K562 (cell line): ENCODE results near the gene VSIG10. TPM values are rescaled to one million over a fixed set of nuclear protein-coding genes. Genes with fewer than 3 reads are reported as not detected.

Experiments
- CGGBP1 ChIP-seq: fragments of 250-450 bp; sonication (Bioruptor Pico); IDR thresholded peaks from 2 replicates; pipeline ENCODE4 v1.9.0; 2021; ENCODE audit warnings: mild to moderate bottlenecking
- CHCHD3 ChIP-seq: fragments of 250-450 bp; sonication (Bioruptor Pico); IDR thresholded peaks from 2 replicates; pipeline ENCODE4 v2.1.2; 2022; ENCODE audit warnings: mild to moderate bottlenecking
- ELF1 ChIP-seq: fragments of 200-800 bp; sonication (Bioruptor generic); IDR thresholded peaks from 2 replicates; pipeline ENCODE4 v1.6.1; 2016; ENCODE audit warnings: missing genetic modification characterization, missing compliant biosample characterization
- FUS ChIP-seq: fragments of 200-400 bp; formaldehyde crosslinking; optimal IDR thresholded peaks from 2 replicates; pipeline ENCODE3; 2017; ENCODE audit warnings: low read depth, low read length
- HIVEP1 ChIP-seq: fragments of 250-450 bp; sonication (Bioruptor Pico); IDR thresholded peaks from 2 replicates; pipeline ENCODE4 v1.4.0; 2020; ENCODE audit warnings: mild to moderate bottlenecking
- HMG20B ChIP-seq: fragments of 250-450 bp; sonication (Bioruptor Pico); IDR thresholded peaks from 2 replicates; pipeline ENCODE4 v1.5.0; 2021; ENCODE audit warnings: mild to moderate bottlenecking
- ILF3 ChIP-seq: fragments of 450-650 bp; IDR thresholded peaks from 2 replicates; pipeline ENCODE4 v1.6.1; 2018; ENCODE audit warnings: antibody characterized with exemption, mild to moderate bottlenecking, moderate library complexity, borderline replicate concordance
- NFE2L1 ChIP-seq: fragments of 450-650 bp; IDR thresholded peaks from 2 replicates; pipeline ENCODE4 v1.6.1; 2016; ENCODE audit warnings: missing genetic modification characterization, low read depth, mild to moderate bottlenecking, missing compliant biosample characterization, moderate library complexity, borderline replicate concordance
- PURB ChIP-seq: sonication (generic); formaldehyde crosslinking; IDR thresholded peaks from 2 replicates; pipeline ENCODE4 v1.9.0; 2021; ENCODE audit warnings: low read depth, mild to moderate bottlenecking, missing genetic modification reagents
- RHOXF2B ChIP-seq: fragments of 250-450 bp; sonication (Bioruptor Pico); conservative IDR thresholded peaks from 2 replicates; pipeline ENCODE4 v1.5.1; 2021
- UBTF ChIP-seq, 2 experiments: IDR thresholded peaks; 2 replicates each; pipeline ENCODE4 v1.6.1; 2012; ENCODE audit warnings: improper control_type of control experiment in 2 of 2, low read depth in 2 of 2, low read length in 2 of 2, borderline replicate concordance in 1 of 2
- ZNF253 ChIP-seq: fragments of 250-450 bp; sonication (Bioruptor Pico); conservative IDR thresholded peaks from 2 replicates; pipeline ENCODE4 v1.6.1; 2021; ENCODE audit warnings: mild to moderate bottlenecking
- ZNF431 ChIP-seq: sonication (generic); formaldehyde crosslinking; IDR thresholded peaks from 2 replicates; pipeline ENCODE4 v1.8.0; 2022; ENCODE audit warnings: mild to moderate bottlenecking, missing genetic modification reagents
- ZNF445 ChIP-seq: fragments of 250-450 bp; sonication (Bioruptor Pico); IDR thresholded peaks from 2 replicates; pipeline ENCODE4 v1.4.0; 2020; ENCODE audit warnings: low read depth, mild to moderate bottlenecking, moderate library complexity
- ZNF764 ChIP-seq: fragments of 250-450 bp; sonication (Bioruptor Pico); IDR thresholded peaks from 2 replicates; pipeline ENCODE4 v1.4.0; 2020; ENCODE audit warnings: low read depth, mild to moderate bottlenecking, moderate library complexity
- polyA plus RNA-seq, 8 experiments: library from polyadenylated mRNA; depleted of rRNA in 4 of 8; stranded (reverse) in 5 of 8; unstranded in 3 of 8; fragments of >200 nt; fragmentation: Nextera tagmentation in 2 of 8; fragmentation: Illumina TruSeq in 1 of 8; extraction: Ambion mirVana in 2 of 8; extraction: Trizol in 1 of 8; gene quantifications; 2 replicates each; pipeline versions ENCODE4 v1.2.1 to v1.2.3, GENCODE V29; 2011 to 2014; ENCODE audit warnings: inconsistent platforms in 1 of 8, missing spikeins in 1 of 8
- total RNA-seq, 7 experiments: library from RNA; depleted of rRNA in 6 of 7; stranded (reverse); fragments of >200 nt in 6 of 7; fragmentation: Illumina TruSeq in 2 of 7; extraction: Trizol in 2 of 7; gene quantifications; 2 replicates each; pipeline versions ENCODE4 v1.2.1 to v1.2.3, GENCODE V29; 2011 to 2021; ENCODE audit warnings: low replicate concordance in 1 of 7
- TF ChIP-seq, protein P1 (sequence below): fragments of 250-450 bp; sonication (Bioruptor Pico); IDR thresholded peaks from 2 replicates; pipeline ENCODE4 v1.9.0; 2021; ENCODE audit warnings: mild to moderate bottlenecking, inconsistent platforms
- TF ChIP-seq, protein P2 (sequence below): fragments of 250-450 bp; sonication (Bioruptor Pico); IDR thresholded peaks from 2 replicates; pipeline ENCODE4 v1.5.0; 2022; ENCODE audit warnings: mild to moderate bottlenecking
- TF ChIP-seq, protein P3 (sequence below): fragments of 250-450 bp; sonication (Bioruptor Pico); IDR thresholded peaks from 2 replicates; pipeline ENCODE4 v1.4.0; 2020; ENCODE audit warnings: borderline replicate concordance

Gene VSIG10
- total and polyA plus RNA-seq, 9 of the 15 experiments (the other 6 are each of a cell fraction or from before 2014, with no cell fraction given): 4.1 to 8.8 (median 4.7) TPM

DNA sequence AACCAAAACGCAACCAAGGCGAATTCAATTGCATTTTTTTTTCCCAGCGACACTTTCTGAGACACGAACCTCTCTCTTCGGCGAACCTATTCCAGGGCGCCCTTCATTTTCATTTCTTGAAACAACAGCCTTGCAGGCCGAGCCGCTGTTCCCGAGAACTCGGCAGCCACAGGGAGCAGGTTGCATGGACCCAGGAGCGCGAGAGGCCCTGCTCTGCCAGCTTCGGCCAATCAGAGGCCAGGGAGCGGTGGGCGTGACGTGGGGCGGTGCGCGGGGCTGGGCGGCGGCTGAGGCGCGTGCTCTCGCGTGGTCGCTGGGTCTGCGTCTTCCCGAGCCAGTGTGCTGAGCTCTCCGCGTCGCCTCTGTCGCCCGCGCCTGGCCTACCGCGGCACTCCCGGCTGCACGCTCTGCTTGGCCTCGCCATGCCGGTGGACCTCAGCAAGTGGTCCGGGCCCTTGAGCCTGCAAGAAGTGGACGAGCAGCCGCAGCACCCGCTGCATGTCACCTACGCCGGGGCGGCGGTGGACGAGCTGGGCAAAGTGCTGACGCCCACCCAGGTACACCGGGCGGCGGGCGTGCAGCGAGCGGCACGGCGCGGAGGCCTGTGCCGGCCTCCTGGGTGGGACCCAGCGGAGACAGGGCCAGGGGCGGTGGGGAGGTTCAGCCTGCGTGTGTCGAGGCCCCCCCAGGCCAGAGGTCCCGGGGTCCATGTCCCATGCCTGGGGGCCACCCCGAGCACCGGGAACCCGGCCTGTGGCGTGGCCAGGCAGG, 32.2 kb upstream of the VSIG10 start, which contains the start of gene PEBP1 (continued):
- TF ChIP-seq, protein P1, sequence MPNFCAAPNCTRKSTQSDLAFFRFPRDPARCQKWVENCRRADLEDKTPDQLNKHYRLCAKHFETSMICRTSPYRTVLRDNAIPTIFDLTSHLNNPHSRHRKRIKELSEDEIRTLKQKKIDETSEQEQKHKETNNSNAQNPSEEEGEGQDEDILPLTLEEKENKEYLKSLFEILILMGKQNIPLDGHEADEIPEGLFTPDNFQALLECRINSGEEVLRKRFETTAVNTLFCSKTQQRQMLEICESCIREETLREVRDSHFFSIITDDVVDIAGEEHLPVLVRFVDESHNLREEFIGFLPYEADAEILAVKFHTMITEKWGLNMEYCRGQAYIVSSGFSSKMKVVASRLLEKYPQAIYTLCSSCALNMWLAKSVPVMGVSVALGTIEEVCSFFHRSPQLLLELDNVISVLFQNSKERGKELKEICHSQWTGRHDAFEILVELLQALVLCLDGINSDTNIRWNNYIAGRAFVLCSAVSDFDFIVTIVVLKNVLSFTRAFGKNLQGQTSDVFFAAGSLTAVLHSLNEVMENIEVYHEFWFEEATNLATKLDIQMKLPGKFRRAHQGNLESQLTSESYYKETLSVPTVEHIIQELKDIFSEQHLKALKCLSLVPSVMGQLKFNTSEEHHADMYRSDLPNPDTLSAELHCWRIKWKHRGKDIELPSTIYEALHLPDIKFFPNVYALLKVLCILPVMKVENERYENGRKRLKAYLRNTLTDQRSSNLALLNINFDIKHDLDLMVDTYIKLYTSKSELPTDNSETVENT (CRISPR knock-in tag): peak; percentile 53; the same call in 1 of the 2 replicates
- TF ChIP-seq HIVEP1 (CRISPR knock-in tag) (no peak), RHOXF2B (CRISPR knock-in tag) (no peak), ZNF764 (CRISPR knock-in tag) (no peak), ZNF431 (CRISPR knock-in tag) (peak; percentile 87), CGGBP1 (CRISPR knock-in tag) (no peak), NFE2L1 (no peak), FUS (peak; percentile 28), ILF3 (no peak), ELF1 (tag) (no peak), UBTF (IDR thresholded peaks at IDR 0.05; ENCODE audit: borderline replicate concordance in 1 of 2, low read depth in 2 of 2, low read length in 2 of 2) (peak; percentile 44 to 81; a peak in 3 of 4 replicates), CHCHD3 (no peak), PURB (CRISPR knock-in tag) (no peak), HMG20B (CRISPR knock-in tag) (no peak), ZNF253 (CRISPR knock-in tag) (no peak), ZNF445 (CRISPR knock-in tag) (no peak)
- TF ChIP-seq, protein P2, sequence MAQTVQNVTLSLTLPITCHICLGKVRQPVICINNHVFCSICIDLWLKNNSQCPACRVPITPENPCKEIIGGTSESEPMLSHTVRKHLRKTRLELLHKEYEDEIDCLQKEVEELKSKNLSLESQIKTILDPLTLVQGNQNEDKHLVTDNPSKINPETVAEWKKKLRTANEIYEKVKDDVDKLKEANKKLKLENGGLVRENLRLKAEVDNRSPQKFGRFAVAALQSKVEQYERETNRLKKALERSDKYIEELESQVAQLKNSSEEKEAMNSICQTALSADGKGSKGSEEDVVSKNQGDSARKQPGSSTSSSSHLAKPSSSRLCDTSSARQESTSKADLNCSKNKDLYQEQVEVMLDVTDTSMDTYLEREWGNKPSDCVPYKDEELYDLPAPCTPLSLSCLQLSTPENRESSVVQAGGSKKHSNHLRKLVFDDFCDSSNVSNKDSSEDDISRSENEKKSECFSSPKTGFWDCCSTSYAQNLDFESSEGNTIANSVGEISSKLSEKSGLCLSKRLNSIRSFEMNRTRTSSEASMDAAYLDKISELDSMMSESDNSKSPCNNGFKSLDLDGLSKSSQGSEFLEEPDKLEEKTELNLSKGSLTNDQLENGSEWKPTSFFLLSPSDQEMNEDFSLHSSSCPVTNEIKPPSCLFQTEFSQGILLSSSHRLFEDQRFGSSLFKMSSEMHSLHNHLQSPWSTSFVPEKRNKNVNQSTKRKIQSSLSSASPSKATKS (CRISPR knock-in tag): no peak
- TF ChIP-seq, protein P3, sequence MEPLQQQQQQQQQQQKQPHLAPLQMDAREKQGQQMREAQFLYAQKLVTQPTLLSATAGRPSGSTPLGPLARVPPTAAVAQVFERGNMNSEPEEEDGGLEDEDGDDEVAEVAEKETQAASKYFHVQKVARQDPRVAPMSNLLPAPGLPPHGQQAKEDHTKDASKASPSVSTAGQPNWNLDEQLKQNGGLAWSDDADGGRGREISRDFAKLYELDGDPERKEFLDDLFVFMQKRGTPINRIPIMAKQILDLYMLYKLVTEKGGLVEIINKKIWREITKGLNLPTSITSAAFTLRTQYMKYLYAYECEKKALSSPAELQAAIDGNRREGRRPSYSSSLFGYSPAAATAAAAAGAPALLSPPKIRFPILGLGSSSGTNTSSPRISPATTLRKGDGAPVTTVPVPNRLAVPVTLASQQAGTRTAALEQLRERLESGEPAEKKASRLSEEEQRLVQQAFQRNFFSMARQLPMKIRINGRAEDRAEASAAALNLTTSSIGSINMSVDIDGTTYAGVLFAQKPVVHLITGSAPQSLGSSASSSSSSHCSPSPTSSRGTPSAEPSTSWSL (CRISPR knock-in tag): no peak
